Activated naive CD4-positive, alpha-beta T cell treated with anti-CD3 and anti-CD28 coated beads, Interleukin-2, amount 10 ng/mL, durations not matched to agents 7 days and 5 days (primary cell): Measurements from ENCODE around the gene MFAP3.

Experiments used
- CTCF ChIA-PET: fragments of 350-600 bp; sonication (Branson Sonifier 250); formaldehyde crosslinking; loops from one replicate; lab custom pipeline; 2021; ENCODE audit warnings: antibody characterized with exemption; lab: Charles Lee
- DNase-seq: peaks from one replicate; pipeline ENCODE4 v3.0.0-alpha.2; 2020
- H3K27ac Mint-ChIP-seq: one replicate; pipeline ENCODE4 v1.8.0; 2021; ENCODE audit warnings: mild to moderate bottlenecking, moderate library complexity, mixed read lengths
- H3K27me3 Mint-ChIP-seq: one replicate; pipeline ENCODE4 v1.8.0; 2021; ENCODE audit warnings: mild to moderate bottlenecking, mixed read lengths
- H3K36me3 Mint-ChIP-seq: one replicate; pipeline ENCODE4 v1.8.0; 2021; ENCODE audit warnings: mixed read lengths
- H3K4me1 Mint-ChIP-seq: one replicate; pipeline ENCODE4 v1.8.0; 2021; ENCODE audit warnings: mixed read lengths
- H3K4me3 Mint-ChIP-seq: one replicate; pipeline ENCODE4 v1.8.0; 2021; ENCODE audit warnings: mild to moderate bottlenecking, moderate library complexity, mixed read lengths
- H3K9me3 Mint-ChIP-seq: one replicate; pipeline ENCODE4 v1.8.0; 2021; ENCODE audit warnings: mixed read lengths

MFAP3 gene

GRCh38 chr5:154087260-154087659 is 48.5 kb downstream of the MFAP3 start:
- Mint-ChIP-seq H3K4me1 (peaks cover 6% of the 10 kb centered on the region), H3K27ac (no peak overlapping the region), H3K27me3 (peaks cover 8% of the 10 kb centered on the region), H3K4me3 (no peak overlapping the region), H3K36me3 (no peaks in the 10 kb centered on the region), H3K9me3 (no peaks in the 10 kb centered on the region)
- CTCF ChIA-PET = interaction anchor here (1.0 to 2.4 kb wide), 2 partner anchors 11 to 15 kb away, joined by 3 to 13 read pairs; no protein-coding TSS in a partner anchor
- no peak for DNase-seq

- no peak overlapping the region for H3K4me3 Mint-ChIP-seq
- H3K27me3 Mint-ChIP-seq = peaks cover 13% of the 10 kb centered on the region
- no peaks in the 10 kb centered on the region for H3K9me3 Mint-ChIP-seq
- CTCF ChIA-PET = no interaction called here
- DNase-seq = no peak
- H3K36me3 Mint-ChIP-seq = no peaks in the 10 kb centered on the region
- no peak overlapping the region for H3K27ac Mint-ChIP-seq
- H3K4me1 Mint-ChIP-seq = peaks cover 6% of the 10 kb centered on the region
Observed at GRCh38 chr5:154088801-154089200, 50.0 kb downstream of the MFAP3 start.

- Mint-ChIP-seq H3K4me1 (peaks cover 6% of the 10 kb centered on the region), H3K4me3 (no peak overlapping the region), H3K9me3 (no peaks in the 10 kb centered on the region), H3K36me3 (no peaks in the 10 kb centered on the region), H3K27ac (no peak overlapping the region), H3K27me3 (peaks cover 20% of the 10 kb centered on the region)
- no peak for DNase-seq
- CTCF ChIA-PET = interaction anchor here (1.0 to 2.8 kb wide), 2 partner anchors 18 to 20 kb away, joined by 3 to 8 read pairs; no protein-coding TSS in a partner anchor
Observed at GRCh38 chr5:154090656-154091055, 51.9 kb downstream of the MFAP3 start.

- CTCF ChIA-PET = interaction anchor here (1.7 kb wide), 1 partner anchor 20 kb away, joined by 6 read pairs; no protein-coding TSS in a partner anchor
- H3K27me3 Mint-ChIP-seq = peaks cover 28% of the 10 kb centered on the region
Observed at GRCh38 chr5:154092356-154093141, 53.8 kb downstream of the MFAP3 start.

GRCh38 chr5:154093142-154093532 is 54.4 kb downstream of the MFAP3 start:
- Mint-ChIP-seq H3K27ac (no peak overlapping the region), H3K27me3 (peaks cover 29% of the 10 kb centered on the region), H3K4me1 (no peaks in the 10 kb centered on the region), H3K9me3 (no peaks in the 10 kb centered on the region), H3K4me3 (no peak overlapping the region), H3K36me3 (no peaks in the 10 kb centered on the region)
- no peak for DNase-seq
- CTCF ChIA-PET = interaction anchor here (1.7 kb wide), 1 partner anchor 20 kb away, joined by 6 read pairs; no protein-coding TSS in a partner anchor

More at GRCh38 chr5:154092356-154093141, 53.8 kb downstream of the MFAP3 start:
- Mint-ChIP-seq H3K4me1 (no peaks in the 10 kb centered on the region), H3K9me3 (no peaks in the 10 kb centered on the region), H3K27ac (no peak overlapping the region), H3K4me3 (no peak overlapping the region), H3K36me3 (no peaks in the 10 kb centered on the region)
- DNase-seq = no peak

- Mint-ChIP-seq H3K27ac (no peak overlapping the region), H3K27me3 (peaks cover 32% of the 10 kb centered on the region), H3K4me1 (no peaks in the 10 kb centered on the region), H3K4me3 (no peak overlapping the region), H3K9me3 (no peaks in the 10 kb centered on the region), H3K36me3 (no peaks in the 10 kb centered on the region)
- DNase-seq = no peak
- CTCF ChIA-PET = no interaction called here
Observed at GRCh38 chr5:154095904-154096303, 57.1 kb downstream of the MFAP3 start.

- Mint-ChIP-seq H3K4me3 (no peak overlapping the region), H3K9me3 (no peaks in the 10 kb centered on the region), H3K36me3 (no peaks in the 10 kb centered on the region), H3K4me1 (no peaks in the 10 kb centered on the region), H3K27ac (no peak overlapping the region), H3K27me3 (peaks cover 28% of the 10 kb centered on the region)
- peak; percentile 24 for DNase-seq
- CTCF ChIA-PET = no interaction called here
Observed at GRCh38 chr5:154097031-154097430, 58.3 kb downstream of the MFAP3 start.

GRCh38 chr5:154098465-154098864 is 59.7 kb downstream of the MFAP3 start:
- Mint-ChIP-seq H3K36me3 (no peaks in the 10 kb centered on the region), H3K4me3 (no peak overlapping the region), H3K4me1 (no peaks in the 10 kb centered on the region), H3K27me3 (peaks cover 22% of the 10 kb centered on the region), H3K9me3 (no peaks in the 10 kb centered on the region), H3K27ac (no peak overlapping the region)
- CTCF ChIA-PET = no interaction called here
- no peak for DNase-seq

GRCh38 chr5:154101184-154101583 is 62.4 kb downstream of the MFAP3 start:
- no peaks in the 10 kb centered on the region for H3K36me3 Mint-ChIP-seq
- DNase-seq = no peak
- no peaks in the 10 kb centered on the region for H3K4me1 Mint-ChIP-seq
- CTCF ChIA-PET = no interaction called here
- H3K9me3 Mint-ChIP-seq = no peaks in the 10 kb centered on the region
- H3K27me3 Mint-ChIP-seq = peaks cover 11% of the 10 kb centered on the region
- H3K4me3 Mint-ChIP-seq = no peak overlapping the region
- no peak overlapping the region for H3K27ac Mint-ChIP-seq

- Mint-ChIP-seq H3K4me3 (no peak overlapping the region), H3K27me3 (peaks cover 10% of the 10 kb centered on the region), H3K36me3 (no peaks in the 10 kb centered on the region), H3K4me1 (no peaks in the 10 kb centered on the region), H3K9me3 (no peaks in the 10 kb centered on the region), H3K27ac (no peak overlapping the region)
- DNase-seq = no peak
- CTCF ChIA-PET = interaction anchor here (0.6 kb wide), 1 partner anchor 1642 kb away, joined by 3 read pairs; no protein-coding TSS in a partner anchor
Observed at GRCh38 chr5:154103233-154103632, 64.5 kb downstream of the MFAP3 start.
